Vagina (tissue), 2 donors: Measurements from ENCODE around the gene PPIB.

ENCODE experiments used
- CTCF ChIP-seq, 3 experiments: fragments of 450-650 bp in 2 of 3; fragments of 200-600 bp in 1 of 3; sonication (generic) in 1 of 3; IDR thresholded peaks; one replicate each; pipeline ENCODE4 v1.5.1; 2017 to 2019; ENCODE audit warnings: antibody characterized with exemption in 3 of 3, mild to moderate bottlenecking in 2 of 3, moderate library complexity in 2 of 3
- POLR2A ChIP-seq, 2 donors: fragments of 450-650 bp; IDR thresholded peaks; one replicate each; pipeline ENCODE4 v1.6.1; 2017; ENCODE audit warnings: antibody characterized with exemption in 2 of 2, mild to moderate bottlenecking in 2 of 2, moderate library complexity in 2 of 2
- POLR2AphosphoS5 ChIP-seq, 2 donors: sonication (generic); formaldehyde crosslinking; IDR thresholded peaks; one replicate each; pipeline ENCODE4 v1.9.0; 2017; ENCODE audit warnings: antibody characterized with exemption in 2 of 2, mild to moderate bottlenecking in 2 of 2, low read depth in 1 of 2; ENCODE audit not compliant: insufficient read depth in 1 of 2

- no peak for TF ChIP-seq POLR2A (IDR thresholded peaks at IDR 0.05)
- TF ChIP-seq CTCF (IDR thresholded peaks at IDR 0.05), result no peak
- no peak for TF ChIP-seq POLR2AphosphoS5 (IDR thresholded peaks at IDR 0.05; ENCODE audit: insufficient read depth in 1 of 2, low read depth in 1 of 2)
Measured at GRCh38 chr15:64164436-64164835, 1.6 kb upstream of the PPIB start.
